K562 (cell line): ENCODE measurements around the gene AP5Z1. TPM values are rescaled to one million over a fixed set of nuclear protein-coding genes. Genes with fewer than 3 reads are reported as not detected.
A peak's percentile ranks its signal among the peaks of the same experiment; 100 is the strongest.
"Not testable (repeated sequence)": the region's sequence is repeated elsewhere in the genome, so short reads cannot be mapped to it uniquely, and the experiment has no call there.

Experiments used
- ATAC-seq: fragments of 200-7000 bp; cut with Tn5 transposase; 3 replicates; pipeline ENCODE4 v1.9.1; 2020; ENCODE audit warnings: moderate library complexity
- BruUV-seq: library from RNA; stranded (reverse); fragments of 400-500 nt; replicated peaks from 2 replicates; lab custom pipeline; 2021; lab: Mats Ljungman, UMichigan
- CTCF ChIA-PET: fragments of 300-600 bp; formaldehyde crosslinking; extraction: SDS; loops from one replicate; lab custom pipeline; 2021; ENCODE audit warnings: low intra/inter-chr PET ratio; lab: Yijun Ruan, JAX
- POLR2A ChIA-PET: fragments of 300-600, 350-650 bp; sonication (Branson Sonifier 250); formaldehyde crosslinking; extraction: SDS; loops from one replicate; lab custom pipeline; 2021; ENCODE audit warnings: antibody characterized with exemption, inconsistent platforms; lab: Yijun Ruan, JAX
- DNase-seq, 4 experiments: peaks; one replicate each; pipeline versions ENCODE4 v3.0.0 to v3.0.0-alpha.2; 2011 to 2018; ENCODE audit warnings: low spot score in 3 of 4, mixed read lengths in 3 of 4; ENCODE audit errors: extremely low read depth in 1 of 4
- FAIRE-seq: peaks from 2 replicates; lab custom pipeline; 2011; peaks lifted over from hg19 to GRCh38; lab: Jason Lieb, UNC
- H2AFZ ChIP-seq: 2 replicates; pipeline ENCODE4 v1.6.0; 2011; ENCODE audit warnings: low read depth, low read length, control low read depth, inconsistent platforms
- H3K27ac ChIP-seq: fragments of 200-600 bp; 3 replicates; pipeline ENCODE4 v1.8.0; 2011; ENCODE audit warnings: low read depth, mild to moderate bottlenecking, control low read depth, inconsistent platforms, low read length, moderate library complexity, mixed read lengths; ENCODE audit errors: extremely low read depth
- H3K27me3 ChIP-seq, 2 experiments: fragments of 300-600 bp in 1 of 2; 2 replicates in 1 of 2; 3 replicates in 1 of 2; pipeline versions ENCODE4 v1.6.0 to v1.8.0; 2011; ENCODE audit warnings: inconsistent platforms in 2 of 2, low read length in 2 of 2, mild to moderate bottlenecking in 1 of 2, mixed read lengths in 1 of 2, moderate library complexity in 1 of 2; ENCODE audit not compliant: control insufficient read depth in 2 of 2, insufficient read depth in 2 of 2
- H3K36me3 ChIP-seq: fragments of 300-600 bp; 3 replicates; pipeline ENCODE4 v1.8.0; 2011; ENCODE audit warnings: mild to moderate bottlenecking, low read length, inconsistent platforms; ENCODE audit not compliant: control insufficient read depth, insufficient read depth
- H3K4me1 ChIP-seq, 2 experiments: fragments of 200-600 bp in 1 of 2; replicated peaks in 1 of 2; 2 replicates in 1 of 2; 3 replicates in 1 of 2; pipeline versions ENCODE4 v1.5.1 to v1.8.0; 2011; ENCODE audit warnings: inconsistent platforms in 2 of 2, low read length in 2 of 2, mild to moderate bottlenecking in 1 of 2, mixed read lengths in 1 of 2, moderate library complexity in 1 of 2; ENCODE audit not compliant: control insufficient read depth in 2 of 2, insufficient read depth in 2 of 2
- H3K4me2 ChIP-seq: 2 replicates; pipeline ENCODE4 v1.6.1; 2011; ENCODE audit warnings: low read length, control low read depth, inconsistent platforms, mixed read lengths; ENCODE audit not compliant: insufficient read depth
- H3K4me3 ChIP-seq: fragments of 200-600 bp; sonication (generic), shearing (Covaris generic); 2 replicates; pipeline ENCODE4 v1.5.1; 2016; ENCODE audit warnings: control low read depth, inconsistent platforms
- H3K79me2 ChIP-seq: fragments of 200-600 bp; 3 replicates; pipeline ENCODE4 v1.8.0; 2011; ENCODE audit warnings: low read length, inconsistent platforms; ENCODE audit not compliant: control insufficient read depth, insufficient read depth
- H3K9ac ChIP-seq, 2 experiments: 2 replicates each; pipeline versions ENCODE4 v1.6.0 to v1.6.1; 2011; ENCODE audit warnings: low read depth in 2 of 2, low read length in 2 of 2, control low read depth in 1 of 2, inconsistent platforms in 1 of 2, mild to moderate bottlenecking in 1 of 2, mixed read lengths in 1 of 2; ENCODE audit not compliant: insufficient read depth in 1 of 2
- H3K9me1 ChIP-seq: one replicate; pipeline ENCODE4 v1.6.0; 2011; ENCODE audit warnings: inconsistent platforms, mild to moderate bottlenecking, low read length, moderate library complexity; ENCODE audit not compliant: control insufficient read depth, insufficient read depth
- H3K9me3 ChIP-seq: replicated peaks from 2 replicates; pipeline ENCODE4 v1.5.1; 2011; ENCODE audit warnings: low read depth, low read length, inconsistent platforms; ENCODE audit not compliant: control insufficient read depth, insufficient read depth
- H4K20me1 ChIP-seq: replicated peaks from 2 replicates; pipeline ENCODE4 v1.6.1; 2011; ENCODE audit warnings: low read length, inconsistent platforms, mixed read lengths; ENCODE audit not compliant: control insufficient read depth, insufficient read depth
- WGBS: fragments of 100-300 bp; shearing (Covaris generic); methylation state at CpG from one replicate; pipeline ENCODE4 v1.1.6; 2016; ENCODE audit warnings: low coverage, mixed read lengths; ENCODE audit not compliant: insufficient coverage; ENCODE audit errors: missing lambda C conversion rate; 5-methylcytosine and 5-hydroxymethylcytosine counted together
- in situ Hi-C: fragments of 300-500 bp; cut with MboI; formaldehyde crosslinking; loops from 4 replicates; pipeline ENCODE4 v1.15.0; 2018; ENCODE audit warnings: inconsistent platforms, mixed read lengths
- intact Hi-C: fragments of 100-400 bp; cut with micrococcal nuclease; formaldehyde crosslinking; loops from 2 replicates; pipeline ENCODE4 v1.14.2; 2022
- polyA plus RNA-seq, 8 experiments: library from polyadenylated mRNA; depleted of rRNA in 4 of 8; stranded (reverse) in 5 of 8; unstranded in 3 of 8; fragments of >200 nt; fragmentation: Nextera tagmentation in 2 of 8; fragmentation: Illumina TruSeq in 1 of 8; extraction: Ambion mirVana in 2 of 8; extraction: Trizol in 1 of 8; gene quantifications; 2 replicates each; pipeline versions ENCODE4 v1.2.1 to v1.2.3, GENCODE V29; 2011 to 2014; ENCODE audit warnings: inconsistent platforms in 1 of 8, missing spikeins in 1 of 8
- total RNA-seq, 7 experiments: library from RNA; depleted of rRNA in 6 of 7; stranded (reverse); fragments of >200 nt in 6 of 7; fragmentation: Illumina TruSeq in 2 of 7; extraction: Trizol in 2 of 7; gene quantifications; 2 replicates each; pipeline versions ENCODE4 v1.2.1 to v1.2.3, GENCODE V29; 2011 to 2021; ENCODE audit warnings: low replicate concordance in 1 of 7
- TF ChIP-seq, protein P1 (sequence below): sonication (generic); formaldehyde crosslinking; IDR thresholded peaks from 2 replicates; pipeline ENCODE4 v1.8.1; 2023; ENCODE audit warnings: mild to moderate bottlenecking, missing genetic modification reagents

AP5Z1 gene
- total and polyA plus RNA-seq, 9 of the 15 experiments (the other 6 are each of a cell fraction or from before 2014, with no cell fraction given) = 0.06 to 31.1 (median 6.4) TPM

GRCh38 chr7:4793385-4793993 is 18.1 kb downstream of the AP5Z1 start:
- BruUV-seq, H4K20me1 ChIP-seq, H3K27me3 ChIP-seq, H3K9ac ChIP-seq, H3K9me1 ChIP-seq, H3K27ac ChIP-seq, H2AFZ ChIP-seq, FAIRE-seq, ATAC-seq, H3K4me3 ChIP-seq, DNase-seq, H3K79me2 ChIP-seq, CTCF ChIA-PET, H3K9me3 ChIP-seq, H3K4me2 ChIP-seq: not testable (repeated sequence)
- WGBS = 94% methylated on average over 13 of the region's 30 CpGs
- TF ChIP-seq, protein P1, sequence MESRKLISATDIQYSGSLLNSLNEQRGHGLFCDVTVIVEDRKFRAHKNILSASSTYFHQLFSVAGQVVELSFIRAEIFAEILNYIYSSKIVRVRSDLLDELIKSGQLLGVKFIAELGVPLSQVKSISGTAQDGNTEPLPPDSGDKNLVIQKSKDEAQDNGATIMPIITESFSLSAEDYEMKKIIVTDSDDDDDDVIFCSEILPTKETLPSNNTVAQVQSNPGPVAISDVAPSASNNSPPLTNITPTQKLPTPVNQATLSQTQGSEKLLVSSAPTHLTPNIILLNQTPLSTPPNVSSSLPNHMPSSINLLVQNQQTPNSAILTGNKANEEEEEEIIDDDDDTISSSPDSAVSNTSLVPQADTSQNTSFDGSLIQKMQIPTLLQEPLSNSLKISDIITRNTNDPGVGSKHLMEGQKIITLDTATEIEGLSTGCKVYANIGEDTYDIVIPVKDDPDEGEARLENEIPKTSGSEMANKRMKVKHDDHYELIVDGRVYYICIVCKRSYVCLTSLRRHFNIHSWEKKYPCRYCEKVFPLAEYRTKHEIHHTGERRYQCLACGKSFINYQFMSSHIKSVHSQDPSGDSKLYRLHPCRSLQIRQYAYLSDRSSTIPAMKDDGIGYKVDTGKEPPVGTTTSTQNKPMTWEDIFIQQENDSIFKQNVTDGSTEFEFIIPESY (CRISPR knock-in tag) = peak; percentile 71; the same call in 1 of the 2 replicates
- intact Hi-C loops (loop anchor here (10.0 kb wide), 1 partner anchor 91 kb away; the partner anchor contains the start of gene RADIL), in situ Hi-C loops (loop anchor here (10.0 kb wide), 1 partner anchor 291 kb away; no protein-coding TSS in a partner anchor)
- H3K4me1 ChIP-seq = peaks cover 0 to 33% of the 10 kb centered on the region in 2 experiments; a peak in 3 of 5 replicates
- H3K36me3 ChIP-seq = peaks cover 22% of the 10 kb centered on the region; the same call in 1 of the 3 replicates
- POLR2A ChIA-PET = interaction anchor here (1.0 to 2.1 kb wide), 2 partner anchors 18 to 396 kb away, joined by 3 to 4 read pairs; partner anchors contain the start of gene AP5Z1

- ATAC-seq, FAIRE-seq, H3K79me2 ChIP-seq, H3K27me3 ChIP-seq, BruUV-seq, H3K4me2 ChIP-seq, H2AFZ ChIP-seq, H3K9ac ChIP-seq, H3K27ac ChIP-seq, H3K9me3 ChIP-seq, DNase-seq, H3K9me1 ChIP-seq, H4K20me1 ChIP-seq, H3K4me3 ChIP-seq: not testable (repeated sequence)
- WGBS = 64% methylated on average over 8 of the region's 14 CpGs
- H3K4me1 ChIP-seq = peaks cover 0 to 38% of the 10 kb centered on the region in 2 experiments; a peak in 3 of 5 replicates
- POLR2A ChIA-PET = interaction anchor here (0.7 to 2.1 kb wide), 3 partner anchors 19 to 395 kb away, joined by 3 to 4 read pairs (median 4); partner anchors contain the start of gene AP5Z1
- CTCF ChIA-PET = interaction anchor here (0.9 kb wide), 1 partner anchor 36 kb away, joined by 5 read pairs; no protein-coding TSS in a partner anchor
- peaks cover 16% of the 10 kb centered on the region; the same call in 1 of the 3 replicates for H3K36me3 ChIP-seq
- in situ Hi-C loops = loop anchor here (10.0 kb wide), 1 partner anchor 291 kb away; no protein-coding TSS in a partner anchor
- intact Hi-C loops = loop anchor here (10.0 kb wide), 1 partner anchor 91 kb away; the partner anchor contains the start of gene RADIL
Observed at GRCh38 chr7:4794171-4794570, 18.7 kb downstream of the AP5Z1 start.
